Left cardiac atrium (tissue), 4 donors: Measurements from ENCODE around the gene APH1B. TPM values are rescaled to one million over a fixed set of nuclear protein-coding genes. Genes with fewer than 3 reads are reported as not detected.

Experiments used
- ATAC-seq, 2 donors: fragments of 200-7000 bp; cut with Tn5 transposase; one replicate each; pipeline ENCODE4 v1.9.1; 2020; ENCODE audit warnings: mild to moderate bottlenecking in 2 of 2, moderate library complexity in 2 of 2
- DNase-seq: peaks from one replicate; pipeline ENCODE4 v3.0.0-alpha.2; 2020
- intact Hi-C, 2 donors: fragments of 100-400 bp; cut with DNase I; formaldehyde crosslinking; loops; one replicate each; pipeline versions ENCODE4 v1.14.1 to v1.15.1; 2022 to 2023
- total RNA-seq, 2 donors: library from RNA; stranded (reverse); fragmentation: NEBNext Ultra II Directional; extraction: Animal tissue kit (Norgen Biotek cat#: 25700); gene quantifications; one replicate each; pipeline ENCODE4 v1.2.1, GENCODE V29; 2021
- donor health status: DM: no; HTN: yes; CAD: no.
- donor health status: DM: no; HTN: yes; CAD: no; lungs with severe emphysema.
- donor health status: DM: yes; HTN: yes; CAD: no.
- donor health status: Dilated cardiomyopathy.

The APH1B gene
- total RNA-seq, 2 donors from 2014 or later, result 9.6 to 11.8 TPM

GRCh38 chr15:63288342-63288741, 10.9 kb downstream of the APH1B start:
- ATAC-seq (no peak), DNase-seq (no peak)
- intact Hi-C loops, result loop anchor here in 1 of 2 donors (2.0 to 10.0 kb wide), 2 partner anchors 114 to 306 kb away; partner anchors contain the start of gene FBXL22

- intact Hi-C loops, result loop anchor here in 1 of 2 donors (2.0 to 10.0 kb wide), 2 partner anchors 114 to 306 kb away; partner anchors contain the start of gene FBXL22
- ATAC-seq, result peak; percentile 50 to 61
- DNase-seq, result no peak
Observed at GRCh38 chr15:63288778-63289378, 11.5 kb downstream of the APH1B start.

- ATAC-seq (peak; percentile 30 to 41), DNase-seq (no peak)
- intact Hi-C loops, result loop anchor here in 1 of 2 donors (5.0 kb wide), 1 partner anchor 111 kb away; no protein-coding TSS in a partner anchor
Observed at GRCh38 chr15:63291507-63291906, 14.1 kb downstream of the APH1B start.

- DNase-seq (no peak), ATAC-seq (no peak)
- intact Hi-C loops, result loop anchor here in 1 of 2 donors (5.0 kb wide), 1 partner anchor 110 kb away; no protein-coding TSS in a partner anchor
Observed at GRCh38 chr15:63292241-63292640, 14.8 kb downstream of the APH1B start.

- DNase-seq (no peak), ATAC-seq (no peak)
- intact Hi-C loops, result loop anchor here in 1 of 2 donors (5.0 kb wide), 1 partner anchor 110 kb away; no protein-coding TSS in a partner anchor
Observed at GRCh38 chr15:63292771-63293170, 15.4 kb downstream of the APH1B start.

GRCh38 chr15:63294359-63294758, 17.0 kb downstream of the APH1B start:
- intact Hi-C loops, result loop anchor here in 1 of 2 donors (5.0 kb wide), 1 partner anchor 108 kb away; no protein-coding TSS in a partner anchor
- ATAC-seq (no peak), DNase-seq (no peak)

GRCh38 chr15:63295341-63295740, 17.9 kb downstream of the APH1B start:
- no peak for DNase-seq
- intact Hi-C loops, result no loop called here
- no peak for ATAC-seq

- intact Hi-C loops, result no loop called here
- ATAC-seq, result peak in 1 of 2 donors; percentile 65
- no peak for DNase-seq
Observed at GRCh38 chr15:63296195-63296594, 18.8 kb downstream of the APH1B start.

GRCh38 chr15:63299943-63300575, 22.7 kb downstream of the APH1B start:
- ATAC-seq (no peak), DNase-seq (no peak)
- intact Hi-C loops, result no loop called here

GRCh38 chr15:63301088-63301487, 23.7 kb downstream of the APH1B start:
- intact Hi-C loops, result no loop called here
- DNase-seq (no peak), ATAC-seq (peak in 1 of 2 donors; percentile 31)

GRCh38 chr15:63305260-63305659, 27.9 kb downstream of the APH1B start:
- ATAC-seq (no peak), DNase-seq (no peak)
- intact Hi-C loops, result no loop called here

- ATAC-seq, result no peak
- no peak for DNase-seq
- intact Hi-C loops, result no loop called here
Observed at GRCh38 chr15:63306492-63307073, 29.2 kb downstream of the APH1B start.

GRCh38 chr15:63308491-63308890, 31.1 kb downstream of the APH1B start:
- DNase-seq, result no peak
- intact Hi-C loops, result no loop called here
- no peak for ATAC-seq

- intact Hi-C loops, result no loop called here
Observed at GRCh38 chr15:63308947-63309346, 31.5 kb downstream of the APH1B start.

GRCh38 chr15:63310646-63311045, 33.2 kb downstream of the APH1B start:
- intact Hi-C loops, result no loop called here
- DNase-seq (no peak), ATAC-seq (no peak)

More at GRCh38 chr15:63308947-63309346, 31.5 kb downstream of the APH1B start:
- DNase-seq (no peak), ATAC-seq (no peak)

GRCh38 chr15:63312286-63312685, 34.9 kb downstream of the APH1B start:
- no peak for ATAC-seq
- DNase-seq, result no peak
- intact Hi-C loops, result no loop called here

GRCh38 chr15:63313825-63314224, 36.4 kb downstream of the APH1B start:
- ATAC-seq, result no peak
- intact Hi-C loops, result no loop called here
- no peak for DNase-seq

GRCh38 chr15:63314409-63314808, 37.0 kb downstream of the APH1B start:
- ATAC-seq (no peak), DNase-seq (no peak)
- intact Hi-C loops, result no loop called here

- ATAC-seq, result no peak
- no peak for DNase-seq
- intact Hi-C loops, result loop anchor here in 1 of 2 donors (5.0 kb wide), 1 partner anchor 59 kb away; no protein-coding TSS in a partner anchor
Observed at GRCh38 chr15:63318344-63318743, 40.9 kb downstream of the APH1B start.

- ATAC-seq (no peak), DNase-seq (no peak)
- intact Hi-C loops, result loop anchor here in 1 of 2 donors (5.0 kb wide), 1 partner anchor 58 kb away; no protein-coding TSS in a partner anchor
Observed at GRCh38 chr15:63319065-63319464, 41.7 kb downstream of the APH1B start.
